ENCODE data around the gene C16orf90. TPM values are rescaled to one million over a fixed set of nuclear protein-coding genes. Genes with fewer than 3 reads are reported as not detected.
A peak's percentile ranks its signal among the peaks of the same experiment; 100 is the strongest.

C16orf90 gene
- total RNA-seq, 1 donor from 2014 or later: not detected

GRCh38 chr16:3490911-3491629 lies 4.2 kb downstream of the C16orf90 start:
- Mint-ChIP-seq H3K9me3 (ENCODE audit: unreplicated experiment) (peaks cover 15% of the 10 kb centered on the region), H3K4me3 (ENCODE audit: unreplicated experiment) (peak overlapping the region; percentile 26), H3K4me1 (ENCODE audit: low read depth, unreplicated experiment) (peaks cover 24% of the 10 kb centered on the region), H3K27me3 (ENCODE audit: unreplicated experiment) (peaks cover 15% of the 10 kb centered on the region), H3K27ac (ENCODE audit: unreplicated experiment) (peak overlapping the region; percentile 28), H3K36me3 (ENCODE audit: unreplicated experiment) (no peaks in the 10 kb centered on the region)
- no peak for TF ChIP-seq CTCF (IDR thresholded peaks at IDR 0.05; ENCODE audit: partially characterized antibody, unreplicated experiment)
- DNase-seq: peak; percentile 62

- Mint-ChIP-seq H3K27ac (ENCODE audit: unreplicated experiment) (peak overlapping the region; percentile 89), H3K27me3 (ENCODE audit: unreplicated experiment) (peaks cover 21% of the 10 kb centered on the region), H3K9me3 (ENCODE audit: unreplicated experiment) (peaks cover 14% of the 10 kb centered on the region), H3K36me3 (ENCODE audit: unreplicated experiment) (no peaks in the 10 kb centered on the region), H3K4me3 (ENCODE audit: unreplicated experiment) (peak overlapping the region; percentile 54), H3K4me1 (ENCODE audit: low read depth, unreplicated experiment) (peaks cover 35% of the 10 kb centered on the region)
- no peak for TF ChIP-seq CTCF (IDR thresholded peaks at IDR 0.05; ENCODE audit: partially characterized antibody, unreplicated experiment)
- DNase-seq: no peak
Observed at GRCh38 chr16:3488801-3489200, 6.5 kb downstream of the C16orf90 start.

GRCh38 chr16:3487521-3488410 lies 7.5 kb downstream of the C16orf90 start:
- Mint-ChIP-seq H3K27me3 (ENCODE audit: unreplicated experiment) (peaks cover 24% of the 10 kb centered on the region), H3K36me3 (ENCODE audit: unreplicated experiment) (no peaks in the 10 kb centered on the region), H3K4me1 (ENCODE audit: low read depth, unreplicated experiment) (peaks cover 40% of the 10 kb centered on the region), H3K27ac (ENCODE audit: unreplicated experiment) (peak overlapping the region; percentile 89), H3K9me3 (ENCODE audit: unreplicated experiment) (peaks cover 18% of the 10 kb centered on the region), H3K4me3 (ENCODE audit: unreplicated experiment) (no peak overlapping the region)
- TF ChIP-seq CTCF (IDR thresholded peaks at IDR 0.05; ENCODE audit: partially characterized antibody, unreplicated experiment): no peak
- no peak for DNase-seq

GRCh38 chr16:3486506-3487215 lies 8.6 kb downstream of the C16orf90 start:
- DNase-seq: no peak
- Mint-ChIP-seq H3K27ac (ENCODE audit: unreplicated experiment) (peak overlapping the region; percentile 59), H3K9me3 (ENCODE audit: unreplicated experiment) (peaks cover 21% of the 10 kb centered on the region), H3K27me3 (ENCODE audit: unreplicated experiment) (peaks cover 24% of the 10 kb centered on the region), H3K4me1 (ENCODE audit: low read depth, unreplicated experiment) (peaks cover 44% of the 10 kb centered on the region), H3K4me3 (ENCODE audit: unreplicated experiment) (no peak overlapping the region), H3K36me3 (ENCODE audit: unreplicated experiment) (no peaks in the 10 kb centered on the region)
- no peak for TF ChIP-seq CTCF (IDR thresholded peaks at IDR 0.05; ENCODE audit: partially characterized antibody, unreplicated experiment)

Data from glutamatergic neuron (in vitro differentiated cells).